GM21526 (cell line): Measurements from ENCODE around the gene PPP1R26.

Experiments
- ATAC-seq: cut with Tn5 transposase; IDR thresholded peaks from one replicate; pipeline ENCODE4 v1.9.1; 2021; ENCODE audit warnings: moderate library complexity; ENCODE audit not compliant: unreplicated experiment, low FRiP score

Gene PPP1R26

DNA sequence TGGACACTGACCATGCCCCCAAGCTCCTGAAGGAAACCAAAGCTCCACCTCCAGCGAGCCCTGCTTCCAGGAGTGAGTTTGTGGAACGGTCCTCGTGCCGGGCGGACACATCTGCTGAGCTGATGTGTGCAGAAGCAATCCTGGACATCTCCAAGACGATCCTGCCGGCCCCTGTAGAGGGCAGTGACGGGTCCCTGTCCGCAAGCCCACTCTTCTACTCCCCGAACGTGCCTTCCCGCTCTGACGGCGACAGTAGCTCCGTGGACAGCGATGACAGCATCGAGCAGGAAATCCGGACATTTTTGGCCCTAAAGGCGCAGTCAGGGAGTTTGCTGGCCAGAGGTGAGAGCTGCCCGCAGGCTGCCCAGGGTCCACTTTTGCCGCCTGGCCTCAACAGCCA, 6.2 kb downstream of the PPP1R26 start:
- no peak for ATAC-seq

DNA sequence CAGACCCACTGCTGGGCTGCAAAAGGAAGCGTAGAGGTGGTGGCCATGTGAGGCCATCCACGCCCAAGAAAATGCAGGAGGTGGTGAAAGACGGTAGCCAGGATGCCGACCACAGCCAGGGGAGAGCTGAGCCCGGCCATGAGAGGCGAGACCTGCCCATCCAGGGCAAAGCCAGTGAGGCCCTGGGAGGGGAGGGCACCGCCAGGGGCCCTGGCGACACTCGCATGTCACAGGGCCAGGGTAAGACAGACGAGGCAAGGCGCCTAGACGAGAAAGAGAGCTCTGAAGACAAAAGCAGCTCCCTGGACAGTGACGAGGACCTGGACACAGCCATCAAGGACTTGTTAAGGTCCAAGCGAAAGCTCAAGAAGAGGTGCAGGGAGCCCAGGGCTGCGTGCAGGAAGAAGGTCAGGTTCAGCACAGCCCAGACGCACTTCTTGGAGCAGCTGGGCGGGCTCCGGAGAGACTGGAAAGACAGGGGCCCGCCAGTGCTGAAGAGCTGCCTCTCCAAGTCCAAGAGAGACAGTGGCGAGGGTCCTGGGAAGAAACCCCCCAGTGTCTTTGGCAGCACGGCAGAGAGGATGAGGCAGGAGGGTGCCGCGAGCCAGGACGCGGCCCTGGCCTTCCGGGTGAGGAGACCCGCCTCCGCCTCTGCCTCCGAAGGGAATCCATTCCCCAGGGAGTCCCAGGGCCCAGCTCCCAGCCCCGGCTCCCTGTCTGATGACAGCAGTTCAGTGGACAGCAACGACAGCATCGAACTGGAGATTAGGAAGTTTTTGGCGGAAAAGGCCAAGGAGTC, 6.9 kb downstream of the PPP1R26 start:
- ATAC-seq = no peak

DNA sequence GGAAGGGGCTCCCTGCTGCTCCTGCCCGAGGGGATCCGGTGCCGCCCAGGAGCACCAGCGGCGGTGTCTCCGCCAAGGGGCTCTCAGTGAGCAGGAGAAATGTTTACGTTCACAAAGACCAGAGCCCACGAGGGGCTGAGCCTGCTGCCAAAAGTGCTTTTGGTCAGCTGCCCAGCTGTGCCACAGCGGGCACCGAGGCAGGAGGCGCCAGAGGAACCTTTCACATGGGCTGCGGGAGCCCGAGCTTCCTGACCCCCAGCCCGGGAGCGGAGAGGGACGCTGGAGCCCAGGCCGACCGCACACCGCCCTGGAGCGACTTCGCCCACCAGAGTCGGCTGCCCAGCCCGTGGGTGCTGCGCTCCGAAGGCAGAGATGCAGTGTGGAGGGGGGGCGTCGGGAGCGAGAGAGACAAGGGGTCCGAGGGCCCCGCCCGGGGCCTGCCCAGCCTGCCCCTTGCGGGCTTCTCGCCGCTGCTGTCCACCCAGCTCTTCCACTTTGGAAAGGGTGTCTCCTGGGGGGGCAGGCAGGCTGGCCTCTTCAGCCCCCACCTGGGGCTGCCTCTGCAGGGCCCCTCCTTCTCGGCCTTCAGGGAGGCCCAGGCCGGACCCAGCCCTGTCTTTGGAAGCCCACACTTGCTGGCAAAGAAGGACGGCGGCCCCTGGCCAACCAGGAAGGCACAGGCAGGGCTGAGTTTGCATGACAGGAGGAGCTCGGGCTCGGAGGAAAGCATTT, 7.9 kb downstream of the PPP1R26 start:
- no peak for ATAC-seq

- ATAC-seq = no peak
Observed at GRCh38 chr9:135488013-135488330, 8.4 kb downstream of the PPP1R26 start.

GRCh38 chr9:135488527-135488926, 8.9 kb downstream of the PPP1R26 start:
- ATAC-seq = no peak

- no peak for ATAC-seq
Observed at GRCh38 chr9:135489188-135489906, 9.8 kb downstream of the PPP1R26 start.

DNA sequence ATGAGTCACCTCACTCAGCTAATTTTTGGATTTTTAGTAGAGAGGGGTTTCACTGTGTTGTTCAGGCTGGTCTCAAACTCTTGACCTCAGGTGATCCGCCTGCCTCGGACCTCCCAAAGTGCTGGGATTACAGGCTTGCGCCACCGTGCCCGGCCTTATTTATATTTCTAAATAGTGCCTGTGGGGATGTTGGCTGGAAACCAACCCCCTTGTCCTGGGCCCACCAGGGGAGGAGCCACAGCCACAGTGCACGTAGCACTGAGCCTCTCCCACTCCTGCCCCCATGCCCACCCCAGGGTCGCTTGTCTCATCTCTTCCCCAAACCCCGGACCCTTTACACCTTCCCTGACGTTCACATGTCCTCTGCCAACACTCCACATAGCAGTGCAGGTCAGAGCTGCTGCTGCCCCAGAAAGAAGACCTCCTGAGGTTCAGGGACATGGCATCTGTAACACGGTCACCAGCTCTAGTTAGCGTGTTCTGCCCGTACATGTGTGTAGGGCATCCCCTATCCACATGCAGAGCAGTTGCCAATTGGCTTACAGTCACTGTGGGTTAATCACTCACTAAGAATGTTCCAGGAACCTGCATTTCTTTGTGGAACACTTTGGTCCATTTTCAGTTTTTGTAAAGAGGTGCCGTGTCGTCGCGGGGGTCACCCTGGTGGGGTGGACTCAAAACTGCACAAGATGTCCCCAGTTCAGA, 10.7 kb downstream of the PPP1R26 start:
- no peak for ATAC-seq

GRCh38 chr9:135490980-135491464, 11.4 kb downstream of the PPP1R26 start:
- no peak for ATAC-seq

GRCh38 chr9:135491764-135492163, 12.2 kb downstream of the PPP1R26 start:
- no peak for ATAC-seq

DNA sequence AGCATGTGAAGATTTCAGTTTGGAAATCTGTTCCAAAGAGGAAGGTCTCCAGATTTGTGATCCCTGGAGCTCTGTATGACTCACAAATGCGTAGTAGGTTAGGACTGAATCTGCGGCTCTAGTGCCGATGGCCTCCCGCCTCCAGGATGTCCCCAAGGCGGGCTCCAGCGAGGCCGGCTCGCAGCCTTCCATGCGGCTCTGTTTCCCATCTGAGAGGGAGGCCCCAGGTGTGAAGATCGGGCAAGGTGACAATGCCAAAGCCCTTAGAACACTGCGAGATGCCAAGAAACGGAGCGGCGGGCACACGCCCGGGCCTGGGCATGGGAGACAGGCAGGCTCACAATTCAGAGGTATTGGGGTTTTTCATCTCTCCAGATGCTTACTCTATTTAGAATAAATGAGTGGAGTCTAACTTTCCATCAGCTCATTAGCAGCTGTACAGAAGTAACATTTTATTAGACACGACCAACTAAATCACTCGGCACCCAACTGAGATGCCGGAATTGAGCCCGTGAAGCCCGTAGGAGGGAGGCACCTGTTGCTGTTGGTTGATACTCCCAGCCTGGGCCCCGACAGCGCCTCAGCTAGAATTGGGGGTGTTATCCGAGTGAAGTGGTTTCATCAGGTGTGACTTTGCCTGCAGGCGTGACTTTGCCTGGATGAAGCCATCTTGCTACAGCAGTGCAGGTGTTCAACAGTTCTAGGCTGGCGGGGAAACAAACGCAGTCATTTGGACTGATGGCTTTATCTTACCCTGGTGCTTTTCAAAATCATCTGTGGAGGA, 13.5 kb downstream of the PPP1R26 start:
- ATAC-seq = no peak

- no peak for ATAC-seq
Observed at GRCh38 chr9:135494791-135495559, 15.4 kb downstream of the PPP1R26 start.

- no peak for ATAC-seq
Observed at GRCh38 chr9:135498381-135499126, 19.0 kb downstream of the PPP1R26 start.

DNA sequence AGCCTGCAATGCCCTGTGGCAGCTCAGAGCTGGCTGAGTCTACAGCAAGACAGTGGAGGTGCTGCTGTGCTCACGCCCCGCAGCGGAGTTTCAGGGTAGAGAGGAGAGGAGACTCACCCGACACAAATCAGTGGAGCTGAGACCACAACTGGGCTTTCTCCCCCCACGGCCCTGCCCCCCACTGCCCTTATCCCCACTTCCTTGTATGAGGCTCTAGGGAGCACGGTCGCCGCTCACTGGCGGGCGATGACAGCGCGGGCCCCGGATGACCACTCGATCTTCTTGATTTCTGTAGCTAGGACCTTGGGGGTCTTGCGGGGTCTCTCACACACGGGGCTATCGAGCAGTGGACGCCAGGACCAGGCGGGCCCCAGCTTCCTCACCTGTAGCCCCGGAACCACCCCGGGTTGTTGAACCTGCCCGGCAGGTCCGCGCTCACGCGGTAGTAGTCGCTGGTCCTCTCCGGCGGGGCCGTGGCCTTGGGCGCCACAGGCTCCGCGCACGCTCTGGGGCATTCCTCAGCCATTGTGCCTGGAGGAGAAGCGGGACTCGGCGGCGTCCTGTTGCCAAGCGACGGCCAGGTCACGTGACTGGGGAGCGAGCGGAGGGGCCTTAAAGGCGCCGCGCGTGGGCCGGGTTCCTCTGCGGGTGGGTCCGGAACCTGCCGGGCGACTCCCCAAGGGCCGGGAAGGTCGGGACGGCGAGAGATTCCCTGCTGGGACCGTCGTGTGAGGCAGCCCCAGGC, 19.9 kb downstream of the PPP1R26 start:
- ATAC-seq = peak; percentile 46

- ATAC-seq = no peak
Observed at GRCh38 chr9:135500071-135500524, 20.5 kb downstream of the PPP1R26 start.

DNA sequence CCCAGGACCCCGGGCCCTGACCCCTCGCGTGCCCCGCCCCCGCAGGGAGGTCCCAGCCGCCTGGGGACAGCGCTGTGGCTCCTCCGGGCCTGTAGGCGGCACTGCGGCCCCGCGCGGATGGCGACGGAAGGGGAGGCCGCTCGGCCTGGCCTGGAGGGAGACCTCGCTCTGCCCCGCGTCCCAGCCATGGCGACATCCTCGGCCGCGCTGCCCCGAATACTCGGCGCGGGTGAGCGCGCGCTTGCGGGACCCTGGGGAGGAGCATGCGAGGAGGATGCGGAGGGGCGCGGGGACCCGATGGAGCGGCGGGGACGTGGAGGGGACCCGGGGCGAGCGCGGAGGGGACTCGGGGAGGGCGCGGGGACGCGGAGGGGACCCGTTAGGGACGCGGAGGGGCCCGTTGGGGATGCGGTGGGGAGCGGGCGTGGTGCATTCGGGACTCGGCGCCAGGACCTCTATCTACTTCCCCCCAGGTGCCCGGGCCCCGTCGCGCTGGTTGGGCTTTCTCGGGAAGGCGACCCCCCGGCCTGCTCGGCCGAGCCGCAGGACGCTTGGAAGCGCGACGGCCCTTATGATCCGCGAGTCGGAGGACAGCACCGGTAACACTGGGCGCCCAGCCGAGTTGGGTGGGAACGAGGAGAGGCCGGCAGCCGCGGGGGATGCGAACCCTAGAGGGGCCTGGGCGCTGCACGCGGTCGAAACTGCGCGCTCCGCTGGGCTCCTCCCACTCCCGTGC, 21.1 kb downstream of the PPP1R26 start, which contains the start of gene MRPS2:
TSS of gene MRPS2 (plus strand) at position 158 of the 736 bp plus-strand sequence. CDS start at position 187, 29 bp downstream.
- peak; percentile 82 for ATAC-seq

DNA sequence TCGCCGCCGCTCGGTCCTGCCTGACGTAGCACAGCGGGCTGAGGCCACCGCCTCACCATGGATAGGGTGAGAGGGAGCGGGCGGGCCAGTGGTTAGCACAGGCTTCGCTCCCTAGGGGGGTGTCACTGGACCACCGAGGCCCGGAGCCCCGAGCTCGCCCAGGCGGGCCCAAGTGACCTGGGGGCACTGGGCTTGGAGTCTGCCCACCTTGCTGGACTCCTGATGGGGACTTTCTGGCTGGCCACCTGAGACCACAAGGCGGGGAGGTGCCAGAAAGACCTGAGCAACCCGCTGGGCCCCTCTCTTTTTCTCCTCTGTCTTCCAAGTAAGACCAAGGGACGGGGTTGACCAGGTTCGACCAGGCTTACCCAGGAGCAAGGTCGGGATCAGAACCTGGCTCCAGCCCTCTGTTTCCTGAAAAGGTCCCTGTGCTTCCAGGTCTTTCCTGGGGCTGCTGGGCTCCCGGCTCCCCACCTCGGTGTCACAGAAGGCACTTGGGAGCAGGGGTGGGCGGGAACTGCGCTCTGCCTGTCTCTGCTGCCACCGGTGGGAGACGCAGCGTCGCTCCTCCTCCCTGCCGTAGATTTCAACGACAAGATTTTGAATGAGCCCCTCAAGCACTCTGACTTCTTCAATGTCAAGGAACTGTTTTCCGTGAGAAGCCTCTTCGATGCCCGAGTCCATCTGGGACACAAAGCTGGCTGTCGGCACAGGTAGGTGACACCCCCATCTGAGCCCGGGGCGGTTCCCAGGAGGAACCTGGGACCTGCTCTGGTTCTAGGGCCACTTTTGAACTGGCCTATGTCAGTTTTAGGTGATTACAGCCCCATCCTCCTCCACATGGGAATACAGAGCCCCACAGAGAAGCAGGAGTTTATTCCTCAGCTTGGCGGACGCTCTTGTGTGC, 21.9 kb downstream of the PPP1R26 start:
- no peak for ATAC-seq
